GM19193 (cell line): ENCODE results near the gene SLC25A11.

Experiments used
- POLR2A ChIP-seq: IDR thresholded peaks from 4 replicates; pipeline ENCODE4 v1.6.1; 2011; ENCODE audit not compliant: insufficient read depth, insufficient read length; ENCODE audit errors: extremely low read depth

Gene SLC25A11, protein sequence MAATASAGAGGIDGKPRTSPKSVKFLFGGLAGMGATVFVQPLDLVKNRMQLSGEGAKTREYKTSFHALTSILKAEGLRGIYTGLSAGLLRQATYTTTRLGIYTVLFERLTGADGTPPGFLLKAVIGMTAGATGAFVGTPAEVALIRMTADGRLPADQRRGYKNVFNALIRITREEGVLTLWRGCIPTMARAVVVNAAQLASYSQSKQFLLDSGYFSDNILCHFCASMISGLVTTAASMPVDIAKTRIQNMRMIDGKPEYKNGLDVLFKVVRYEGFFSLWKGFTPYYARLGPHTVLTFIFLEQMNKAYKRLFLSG

GRCh38 chr17:4939796-4940554 lies at the start of gene SLC25A11, which contains the start of gene RNF167:
Gene SLC25A11, minus strand, starts transcription at chr17:4940046. Its CDS starts 136 bp downstream, at chr17:4939910.
Gene RNF167, plus strand, starts transcription at chr17:4940268. Its CDS starts 642 bp downstream, at chr17:4940910.
- peak; percentile 91 for TF ChIP-seq POLR2A

DNA sequence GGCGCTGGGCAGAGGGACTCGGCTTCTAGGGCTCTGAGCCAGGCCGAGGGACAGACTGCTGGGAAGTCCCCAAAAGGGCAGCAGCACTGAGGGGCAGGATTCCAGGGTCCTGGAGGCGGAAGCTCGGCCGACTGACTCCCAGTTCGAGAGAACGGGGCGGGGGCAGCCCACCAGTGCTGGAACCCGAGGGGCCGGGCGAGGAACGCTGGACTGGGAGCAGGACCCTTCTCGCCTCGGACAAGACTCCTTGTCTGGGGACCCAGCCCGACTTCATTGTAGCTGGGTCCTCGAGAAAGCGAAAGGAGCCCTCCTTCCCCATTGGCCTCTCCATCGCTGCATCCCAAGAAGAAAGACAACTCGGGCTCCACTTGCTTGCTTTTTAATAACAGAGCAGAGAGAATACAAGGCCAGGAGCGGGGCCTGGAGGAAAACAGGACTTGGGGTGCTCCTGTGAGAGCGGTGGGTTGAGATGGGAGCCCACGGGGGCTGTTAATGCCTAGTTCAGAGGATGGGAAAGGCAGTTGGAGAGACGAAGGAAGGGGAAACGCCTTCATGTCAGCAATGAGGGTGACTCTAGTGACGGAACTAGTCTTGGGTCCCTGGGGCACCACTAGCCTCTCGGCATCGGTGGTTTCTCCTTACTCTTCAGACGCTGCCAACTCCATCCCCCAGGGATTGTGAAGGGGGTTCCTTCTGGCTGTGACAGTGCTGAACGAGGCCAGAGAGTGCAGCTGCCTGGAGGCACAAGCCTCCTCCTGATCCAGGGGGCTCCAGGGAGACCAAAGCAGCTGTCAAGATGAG lies 48.1 kb upstream of the SLC25A11 start:
- no peak for TF ChIP-seq POLR2A

GRCh38 chr17:4986951-4987766 lies 47.3 kb upstream of the SLC25A11 start, which contains the start of gene CAMTA2:
Gene CAMTA2, minus strand, starts transcription at chr17:4987675. Its CDS starts 1,453 bp downstream, at chr17:4986222.
- TF ChIP-seq POLR2A = peak; percentile 60

DNA sequence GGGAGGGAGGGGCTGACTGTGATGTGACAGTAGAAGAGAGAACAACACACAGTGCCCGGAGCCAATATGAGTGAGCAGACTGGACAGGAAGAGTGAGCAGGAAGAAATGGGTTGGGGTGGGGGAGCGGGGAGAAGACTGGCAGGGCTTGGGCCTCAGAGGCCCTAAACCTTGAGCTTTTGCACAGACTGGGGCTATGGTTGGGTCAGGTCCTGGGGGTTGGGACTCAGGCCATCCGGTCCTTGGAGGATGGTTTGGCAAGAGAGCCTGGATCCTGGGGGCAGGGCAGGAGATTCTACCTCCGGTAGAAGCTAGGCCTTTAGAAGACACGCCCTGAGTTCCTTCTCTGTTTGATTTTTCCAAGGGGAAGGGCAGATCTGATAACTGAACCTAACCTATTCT lies 46.6 kb upstream of the SLC25A11 start:
- no peak for TF ChIP-seq POLR2A

DNA sequence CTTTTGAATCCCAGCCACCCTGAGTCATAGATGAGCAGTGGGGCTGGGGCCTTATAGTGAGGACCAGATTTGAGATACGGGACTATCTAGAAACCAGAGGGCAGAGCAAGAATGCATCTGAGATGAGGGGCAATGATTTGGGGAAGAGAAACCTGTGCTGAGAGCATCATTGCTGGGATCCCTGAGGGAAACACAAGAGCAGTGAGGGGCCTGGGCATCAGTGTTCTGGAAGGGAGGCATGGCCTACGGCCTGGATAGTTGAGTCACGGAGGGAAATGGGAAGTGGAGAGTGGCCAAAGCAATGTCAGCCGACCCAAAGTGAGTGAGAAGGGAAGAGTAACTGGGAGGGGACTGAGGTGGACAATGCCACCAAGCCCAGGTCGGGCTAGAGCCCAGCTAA lies 42.5 kb upstream of the SLC25A11 start:
- TF ChIP-seq POLR2A = no peak

DNA sequence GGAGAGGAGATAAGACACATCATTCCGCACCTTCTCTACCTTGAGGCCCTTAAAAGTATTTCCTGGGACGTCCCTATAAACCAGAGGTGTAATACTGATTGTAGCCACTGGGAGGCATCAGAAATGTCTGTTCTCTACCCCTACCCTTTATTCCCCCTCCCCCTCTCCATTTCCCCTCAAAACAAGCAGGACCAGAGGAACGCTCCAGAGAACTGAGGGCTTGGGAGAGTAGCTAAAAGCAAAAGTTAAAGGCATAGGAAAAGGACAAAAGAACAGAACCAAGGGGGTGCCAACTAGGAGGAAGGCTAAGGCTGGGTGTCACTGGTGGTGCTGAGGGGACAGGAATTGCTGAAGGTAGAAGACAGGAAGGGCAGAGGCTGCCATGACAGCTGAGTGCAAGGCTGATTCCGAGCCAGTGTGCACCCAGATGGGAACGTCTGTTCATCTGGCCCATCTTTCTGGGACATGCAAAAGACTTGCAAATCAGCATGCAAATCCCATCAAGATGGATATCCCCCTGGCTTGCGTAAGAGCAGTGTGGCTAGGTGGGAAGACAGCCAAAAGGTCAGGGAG lies 40.9 kb upstream of the SLC25A11 start:
- peak; percentile 57 for TF ChIP-seq POLR2A

GRCh38 chr17:4978726-4979125 lies 38.9 kb upstream of the SLC25A11 start:
- no peak for TF ChIP-seq POLR2A

GRCh38 chr17:4974115-4974670 lies 34.3 kb upstream of the SLC25A11 start:
- TF ChIP-seq POLR2A = no peak

GRCh38 chr17:4973256-4974114 lies 33.6 kb upstream of the SLC25A11 start:
- TF ChIP-seq POLR2A = no peak

- no peak for TF ChIP-seq POLR2A
Observed at GRCh38 chr17:4972752-4973151, 32.9 kb upstream of the SLC25A11 start.

- TF ChIP-seq POLR2A = no peak
Observed at GRCh38 chr17:4972322-4972721, 32.5 kb upstream of the SLC25A11 start.

GRCh38 chr17:4971826-4972225 lies 32.0 kb upstream of the SLC25A11 start:
- no peak for TF ChIP-seq POLR2A

GRCh38 chr17:4970273-4970672 lies 30.4 kb upstream of the SLC25A11 start:
- no peak for TF ChIP-seq POLR2A
